ENCODE measurements around the gene PEX14.

PEX14 gene

GRCh38 chr1:10537082-10537766 is 62.5 kb downstream of the PEX14 start:
- in situ Hi-C loops (cut with HindIII; ENCODE audit: low sequenced_read_pairs): loop anchor here (5.0 to 10.0 kb wide), 5 partner anchors 35 to 315 kb away; partner anchors contain the start of genes DFFA and PEX14

GRCh38 chr1:10538646-10539355 is 64.1 kb downstream of the PEX14 start:
- in situ Hi-C loops (cut with HindIII; ENCODE audit: low sequenced_read_pairs): loop anchor here (5.0 to 10.0 kb wide), 5 partner anchors 34 to 314 kb away; partner anchors contain the start of genes DFFA and PEX14

GRCh38 chr1:10539411-10540043 is 64.8 kb downstream of the PEX14 start:
- in situ Hi-C loops (cut with HindIII; ENCODE audit: low sequenced_read_pairs): loop anchor here (5.0 to 10.0 kb wide), 5 partner anchors 33 to 313 kb away; partner anchors contain the start of genes DFFA and PEX14

GRCh38 chr1:10540277-10541005 is 65.7 kb downstream of the PEX14 start:
- in situ Hi-C loops (cut with HindIII; ENCODE audit: low sequenced_read_pairs): no loop called here

GRCh38 chr1:10541286-10541685 is 66.5 kb downstream of the PEX14 start:
- in situ Hi-C loops (cut with HindIII; ENCODE audit: low sequenced_read_pairs): no loop called here

- in situ Hi-C loops (cut with HindIII; ENCODE audit: low sequenced_read_pairs): no loop called here
Observed at GRCh38 chr1:10544239-10544638, 69.5 kb downstream of the PEX14 start.

- in situ Hi-C loops (cut with HindIII; ENCODE audit: low sequenced_read_pairs): no loop called here
Observed at GRCh38 chr1:10546896-10547295, 72.1 kb downstream of the PEX14 start.

GRCh38 chr1:10549904-10550664 is 75.3 kb downstream of the PEX14 start:
- in situ Hi-C loops (cut with HindIII; ENCODE audit: low sequenced_read_pairs): no loop called here

GRCh38 chr1:10553118-10553517 is 78.4 kb downstream of the PEX14 start:
- in situ Hi-C loops (cut with HindIII; ENCODE audit: low sequenced_read_pairs): no loop called here

- in situ Hi-C loops (cut with HindIII; ENCODE audit: low sequenced_read_pairs): no loop called here
Observed at GRCh38 chr1:10555635-10556429, 81.1 kb downstream of the PEX14 start.

GRCh38 chr1:10556430-10557005 is 81.8 kb downstream of the PEX14 start:
- in situ Hi-C loops (cut with HindIII; ENCODE audit: low sequenced_read_pairs): no loop called here

GRCh38 chr1:10557714-10558113 is 83.0 kb downstream of the PEX14 start:
- in situ Hi-C loops (cut with HindIII; ENCODE audit: low sequenced_read_pairs): no loop called here

GRCh38 chr1:10559386-10559785 is 84.6 kb downstream of the PEX14 start:
- in situ Hi-C loops (cut with HindIII; ENCODE audit: low sequenced_read_pairs): no loop called here

- in situ Hi-C loops (cut with HindIII; ENCODE audit: low sequenced_read_pairs): no loop called here
Observed at GRCh38 chr1:10561497-10561896, 86.7 kb downstream of the PEX14 start.

GRCh38 chr1:10561955-10562354 is 87.2 kb downstream of the PEX14 start:
- in situ Hi-C loops (cut with HindIII; ENCODE audit: low sequenced_read_pairs): no loop called here

GRCh38 chr1:10564063-10564462 is 89.3 kb downstream of the PEX14 start:
- in situ Hi-C loops (cut with HindIII; ENCODE audit: low sequenced_read_pairs): no loop called here

- in situ Hi-C loops (cut with HindIII; ENCODE audit: low sequenced_read_pairs): no loop called here
Observed at GRCh38 chr1:10569531-10569930, 94.8 kb downstream of the PEX14 start.

- in situ Hi-C loops (cut with HindIII; ENCODE audit: low sequenced_read_pairs): no loop called here
Observed at GRCh38 chr1:10575616-10576015, 100.9 kb downstream of the PEX14 start.

GRCh38 chr1:10578070-10578469 is 103.3 kb downstream of the PEX14 start:
- in situ Hi-C loops (cut with HindIII; ENCODE audit: low sequenced_read_pairs): no loop called here
